H9 (cell line): ENCODE measurements around the gene EGFL8. TPM values are rescaled to one million over a fixed set of nuclear protein-coding genes. Genes with fewer than 3 reads are reported as not detected.

Source experiments
- DNase-seq: peaks from one replicate; pipeline ENCODE4 v3.0.0-alpha.2; 2017
- H2AFZ ChIP-seq: one replicate; pipeline ENCODE4 v1.6.1; 2013; ENCODE audit warnings: mild to moderate bottlenecking, low read length, control low read depth, moderate library complexity
- H2AK5ac ChIP-seq: 2 replicates; pipeline ENCODE4 v1.6.1; 2013; ENCODE audit warnings: low read length, control low read depth, mixed read lengths; ENCODE audit not compliant: insufficient read length
- H2BK120ac ChIP-seq: one replicate; pipeline ENCODE4 v1.6.1; 2013; ENCODE audit warnings: low read depth, mild to moderate bottlenecking, low read length, control low read depth, inconsistent platforms; ENCODE audit not compliant: poor library complexity, severe bottlenecking
- H2BK12ac ChIP-seq: 2 replicates; pipeline ENCODE4 v1.6.1; 2013; ENCODE audit warnings: low read length, control low read depth, mixed read lengths, low read depth; ENCODE audit not compliant: insufficient read length
- H2BK15ac ChIP-seq: 2 replicates; pipeline ENCODE4 v1.6.1; 2013; ENCODE audit warnings: low read depth, low read length, control low read depth
- H2BK20ac ChIP-seq: one replicate; pipeline ENCODE4 v1.6.1; 2013; ENCODE audit warnings: low read depth, mild to moderate bottlenecking, low read length, control low read depth, inconsistent platforms; ENCODE audit not compliant: poor library complexity, severe bottlenecking
- H2BK5ac ChIP-seq: 2 replicates; pipeline ENCODE4 v1.6.1; 2013; ENCODE audit warnings: low read length, control low read depth, mixed read lengths; ENCODE audit not compliant: insufficient read length
- H3K14ac ChIP-seq: 2 replicates; pipeline ENCODE4 v1.6.1; 2013; ENCODE audit warnings: low read length, control low read depth; ENCODE audit not compliant: insufficient read depth
- H3K18ac ChIP-seq: 2 replicates; pipeline ENCODE4 v1.6.1; 2013; ENCODE audit warnings: low read depth, mild to moderate bottlenecking, mixed read lengths, low read length, control low read depth; ENCODE audit not compliant: insufficient read length
- H3K23ac ChIP-seq: 2 replicates; pipeline ENCODE4 v1.6.1; 2013; ENCODE audit warnings: low read length, control low read depth, mixed read lengths, low read depth; ENCODE audit not compliant: insufficient read length
- H3K23me2 ChIP-seq: 2 replicates; pipeline ENCODE4 v1.6.1; 2013; ENCODE audit warnings: low read depth, mild to moderate bottlenecking, mixed read lengths, low read length, control low read depth; ENCODE audit not compliant: insufficient read length, poor library complexity, severe bottlenecking
- H3K27ac ChIP-seq: 2 replicates; pipeline ENCODE4 v1.5.1; 2013; ENCODE audit warnings: low read length, control low read depth, mixed read lengths, low read depth; ENCODE audit not compliant: insufficient read length
- H3K27me3 ChIP-seq: 2 replicates; pipeline ENCODE4 v1.6.1; 2013; ENCODE audit warnings: low read length, control low read depth, inconsistent platforms; ENCODE audit not compliant: insufficient read depth
- H3K4ac ChIP-seq: 2 replicates; pipeline ENCODE4 v1.6.1; 2013; ENCODE audit warnings: low read depth, mild to moderate bottlenecking, control low read depth, inconsistent platforms, low read length, moderate library complexity
- H3K4me1 ChIP-seq: 2 replicates; pipeline ENCODE4 v1.6.1; 2013; ENCODE audit warnings: low read length, control low read depth, inconsistent platforms; ENCODE audit not compliant: insufficient read depth
- H3K4me2 ChIP-seq: 2 replicates; pipeline ENCODE4 v1.6.1; 2013; ENCODE audit warnings: low read length, control low read depth, mixed read lengths; ENCODE audit not compliant: insufficient read length, insufficient read depth
- H3K56ac ChIP-seq: 2 replicates; pipeline ENCODE4 v1.6.1; 2013; ENCODE audit warnings: low read depth, mild to moderate bottlenecking, mixed read lengths, low read length, control low read depth; ENCODE audit not compliant: insufficient read length
- H3K79me1 ChIP-seq: 2 replicates; pipeline ENCODE4 v1.6.1; 2013; ENCODE audit warnings: low read depth, mild to moderate bottlenecking, moderate library complexity, low read length, control low read depth, inconsistent platforms; ENCODE audit not compliant: insufficient read depth, poor library complexity, severe bottlenecking
- H3K79me2 ChIP-seq: 2 replicates; pipeline ENCODE4 v1.6.1; 2013; ENCODE audit warnings: low read length, control low read depth, inconsistent platforms; ENCODE audit not compliant: insufficient read depth
- H3K9ac ChIP-seq: 2 replicates; pipeline ENCODE4 v1.6.1; 2013; ENCODE audit warnings: low read length, control low read depth, mixed read lengths; ENCODE audit not compliant: insufficient read length; ENCODE audit errors: extremely low read depth
- H3K9me3 ChIP-seq: one replicate; pipeline ENCODE4 v1.6.1; 2013; ENCODE audit warnings: low read depth, low read length, inconsistent platforms; ENCODE audit not compliant: control insufficient read depth
- H3T11ph ChIP-seq: one replicate; pipeline ENCODE4 v1.6.1; 2013; ENCODE audit warnings: mild to moderate bottlenecking, low read length, control low read depth, inconsistent platforms
- H4K20me1 ChIP-seq: one replicate; pipeline ENCODE4 v1.6.1; 2013; ENCODE audit not compliant: control insufficient read depth, insufficient read length, insufficient read depth
- H4K5ac ChIP-seq: 2 replicates; pipeline ENCODE4 v1.6.1; 2013; ENCODE audit warnings: low read depth, mild to moderate bottlenecking, mixed read lengths, low read length, control low read depth; ENCODE audit not compliant: insufficient read length
- H4K8ac ChIP-seq: replicated peaks from 2 replicates; pipeline ENCODE4 v1.6.1; 2013; ENCODE audit warnings: low read length, control low read depth, mixed read lengths, low read depth; ENCODE audit not compliant: insufficient read length
- H4K91ac ChIP-seq: 2 replicates; pipeline ENCODE4 v1.6.1; 2013; ENCODE audit warnings: low read depth, mild to moderate bottlenecking, moderate library complexity, mixed read lengths, low read length, control low read depth; ENCODE audit not compliant: insufficient read length
- H3K27ac Mint-ChIP-seq, 3 experiments: 2 replicates in 2 of 3; 3 replicates in 1 of 3; pipeline ENCODE4 v1.8.0; 2020 to 2021; ENCODE audit warnings: mixed read lengths in 3 of 3, mild to moderate bottlenecking in 1 of 3, moderate library complexity in 1 of 3
- H3K27me3 Mint-ChIP-seq: 2 replicates; pipeline ENCODE4 v1.8.0; 2021; ENCODE audit warnings: low read depth, mild to moderate bottlenecking, moderate library complexity, mixed read lengths
- H3K36me3 Mint-ChIP-seq, 3 experiments: 2 replicates in 2 of 3; 3 replicates in 1 of 3; pipeline ENCODE4 v1.8.0; 2020 to 2021; ENCODE audit warnings: low read depth in 3 of 3, mixed read lengths in 3 of 3; ENCODE audit not compliant: insufficient read depth in 1 of 3
- H3K4me1 Mint-ChIP-seq, 2 experiments: 2 replicates each; pipeline ENCODE4 v1.8.0; 2020; ENCODE audit warnings: mixed read lengths in 2 of 2
- H3K4me3 Mint-ChIP-seq, 2 experiments: 2 replicates in 1 of 2; 3 replicates in 1 of 2; pipeline ENCODE4 v1.8.0; 2020 to 2021; ENCODE audit warnings: mild to moderate bottlenecking in 2 of 2, mixed read lengths in 2 of 2, moderate library complexity in 1 of 2
- H3K9me3 Mint-ChIP-seq, 2 experiments: 2 replicates in 1 of 2; 3 replicates in 1 of 2; pipeline ENCODE4 v1.8.0; 2020; ENCODE audit warnings: mild to moderate bottlenecking in 2 of 2, mixed read lengths in 2 of 2, moderate library complexity in 1 of 2
- CTCF ChIP-seq: fragments of 200-600 bp; sonication (generic); conservative IDR thresholded peaks from 3 replicates; pipeline ENCODE4 v1.8.0; 2021; ENCODE audit warnings: antibody characterized with exemption, mild to moderate bottlenecking
- WGBS: extraction: QIAGEN DNeasy Blood & Tissue Kit; methylation state at CpG from one replicate; pipeline ENCODE4 v1.1.7; 2013; ENCODE audit warnings: missing lambda C conversion rate, low lambda C conversion rate, mixed read lengths; ENCODE audit not compliant: insufficient read length; ENCODE audit errors: extremely low coverage; 5-methylcytosine and 5-hydroxymethylcytosine counted together
- total RNA-seq: library from RNA; stranded (reverse); gene quantifications from 2 replicates; pipeline ENCODE4 v1.2.1, GENCODE V29; 2021

The EGFL8 gene
- total RNA-seq, 1 experiment from 2014 or later, result 27.2 TPM

GRCh38 chr6:32204268-32204715, 39.9 kb downstream of the EGFL8 start:
- Histone ChIP-seq H3K4ac (no peak overlapping the region), H4K20me1 (no peaks in the 10 kb centered on the region), H4K91ac (no peak overlapping the region), H3K4me1 (no peaks in the 10 kb centered on the region), H3K9ac (no peak overlapping the region), H3K18ac (no peak overlapping the region), H2BK12ac (no peak overlapping the region), H2AK5ac (no peak overlapping the region), H3K14ac (no peak overlapping the region), H3K79me2 (no peaks in the 10 kb centered on the region), H3K9me3 (no peaks in the 10 kb centered on the region), H3K23me2 (no peaks in the 10 kb centered on the region), H3K56ac (no peak overlapping the region), H3K23ac (no peak overlapping the region), H3K27ac (no peak overlapping the region), H2AFZ (no peak overlapping the region), H3K4me2 (no peak overlapping the region), H2BK120ac (no peak overlapping the region), H4K5ac (no peak overlapping the region), H3K27me3 (no peaks in the 10 kb centered on the region), H3T11ph (no peak overlapping the region), H3K79me1 (no peaks in the 10 kb centered on the region), H2BK20ac (no peak overlapping the region), H2BK15ac (no peak overlapping the region), H2BK5ac (no peak overlapping the region), H4K8ac (no peak overlapping the region)
- no CpG with 5 or more reads among the region's 3 CpGs for WGBS
- Mint-ChIP-seq H3K36me3 (no peaks in the 10 kb centered on the region), H3K27me3 (peaks cover 9% of the 10 kb centered on the region), H3K27ac (no peak overlapping the region), H3K9me3 (peaks cover 0 to 3% of the 10 kb centered on the region in 2 experiments; a peak in 2 of 5 replicates), H3K4me1 (peaks cover 0 to 2% of the 10 kb centered on the region in 2 experiments; a peak in 2 of 4 replicates), H3K4me3 (peak overlapping the region in 1 of 2 experiments; percentile 17; a peak in 1 of 5 replicates)
- no peak for DNase-seq
- no peak for TF ChIP-seq CTCF
